OCI-LY1 (cell line): ENCODE results near the gene RNF224.

ENCODE experiments used
- H2AFZ ChIP-seq: fragments of 200-600 bp; sonication (generic), shearing (Covaris generic); 2 replicates; pipeline ENCODE4 v1.6.0; 2014; ENCODE audit warnings: antibody characterized with exemption, mild to moderate bottlenecking, low read length
- H3F3A ChIP-seq: fragments of 200-600 bp; sonication (generic), shearing (Covaris generic); 2 replicates; pipeline ENCODE4 v1.6.0; 2014; ENCODE audit warnings: mild to moderate bottlenecking, antibody characterized with exemption, low read length, moderate library complexity; ENCODE audit not compliant: insufficient read depth
- H3K27ac ChIP-seq: fragments of 200-600 bp; sonication (generic); 2 replicates; pipeline ENCODE4 v1.5.1; 2014; ENCODE audit warnings: low read length, mixed run types, mild to moderate bottlenecking, low read depth; ENCODE audit not compliant: poor library complexity, severe bottlenecking
- H3K27me3 ChIP-seq: fragments of 200-600 bp; sonication (generic); 2 replicates; pipeline ENCODE4 v1.6.0; 2014; ENCODE audit warnings: antibody characterized with exemption, mild to moderate bottlenecking, low read length, moderate library complexity; ENCODE audit not compliant: insufficient read depth
- H3K36me3 ChIP-seq: fragments of 200-600 bp; sonication (generic); 2 replicates; pipeline ENCODE4 v1.6.1; 2014; ENCODE audit warnings: mild to moderate bottlenecking, antibody characterized with exemption, low read length, moderate library complexity, mixed read lengths; ENCODE audit not compliant: insufficient read depth
- H3K4me1 ChIP-seq: fragments of 200-600 bp; sonication (generic); 2 replicates; pipeline ENCODE4 v1.5.1; 2014; ENCODE audit warnings: mild to moderate bottlenecking, low read length, moderate library complexity; ENCODE audit not compliant: insufficient read depth, severe bottlenecking
- H3K4me2 ChIP-seq: fragments of 200-600 bp; sonication (generic), shearing (Covaris generic); 2 replicates; pipeline ENCODE4 v1.6.1; 2014; ENCODE audit warnings: low read length
- H3K4me3 ChIP-seq: fragments of 200-600 bp; sonication (generic); 2 replicates; pipeline ENCODE4 v1.5.1; 2014; ENCODE audit warnings: low read length, low read depth, mild to moderate bottlenecking, mixed read lengths; ENCODE audit not compliant: poor library complexity, severe bottlenecking
- H3K79me2 ChIP-seq: fragments of 200-600 bp; shearing (Covaris generic); 2 replicates; pipeline ENCODE4 v1.6.1; 2016; ENCODE audit warnings: mixed run types, low read length, mixed read lengths; ENCODE audit not compliant: insufficient read depth
- H3K9ac ChIP-seq: fragments of 200-600 bp; sonication (generic), shearing (Covaris generic); 2 replicates; pipeline ENCODE4 v1.6.1; 2014; ENCODE audit warnings: mild to moderate bottlenecking, low read length, mixed read lengths
- H3K9me2 ChIP-seq: fragments of 200-600 bp; sonication (generic), shearing (Covaris generic); 2 replicates; pipeline ENCODE4 v1.6.1; 2014; ENCODE audit warnings: low read depth, mild to moderate bottlenecking, low read length, mixed read lengths
- H3K9me3 ChIP-seq: fragments of 200-600 bp; shearing (Covaris generic); 2 replicates; pipeline ENCODE4 v1.6.1; 2014; ENCODE audit warnings: low read length, mixed read lengths
- H4K20me1 ChIP-seq: fragments of 200-600 bp; sonication (generic), shearing (Covaris generic); 2 replicates; pipeline ENCODE4 v1.6.0; 2016; ENCODE audit warnings: mild to moderate bottlenecking, low read length; ENCODE audit not compliant: insufficient read depth
- CTCF ChIP-seq: fragments of 200-600 bp; sonication (generic), shearing (Covaris generic); IDR thresholded peaks from 2 replicates; pipeline ENCODE4 v1.5.1; 2017; ENCODE audit warnings: mild to moderate bottlenecking, antibody characterized with exemption, low read length, moderate library complexity, mixed read lengths
- EZH2 ChIP-seq: fragments of 200-600 bp; sonication (generic), shearing (Covaris generic); IDR thresholded peaks from 2 replicates; pipeline ENCODE4 v1.8.0; 2017; ENCODE audit warnings: borderline replicate concordance, mixed run types, mild to moderate bottlenecking, antibody characterized with exemption, low read length, moderate library complexity, mixed read lengths

The RNF224 gene

DNA sequence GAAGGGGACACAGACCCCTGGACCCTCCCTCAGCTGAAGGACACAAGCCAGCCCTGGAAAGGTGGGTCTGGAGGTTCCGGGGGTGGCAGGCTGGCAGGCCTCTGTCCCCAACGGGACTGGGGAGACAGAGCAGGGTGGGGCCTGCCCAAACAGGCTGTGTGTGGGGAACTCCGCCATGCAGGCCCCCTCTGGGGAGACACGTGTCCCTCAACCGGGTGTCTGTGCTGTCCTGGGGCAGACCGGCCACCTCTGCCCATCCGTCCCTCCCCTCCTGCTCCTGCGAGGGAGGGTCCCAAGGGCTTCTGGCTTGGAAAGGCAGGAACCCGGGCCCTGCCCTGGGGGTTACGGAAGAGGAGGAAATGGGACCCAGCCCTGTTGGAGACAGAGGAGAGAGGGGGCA, 4.8 kb downstream of the RNF224 start:
- Histone ChIP-seq H3K4me3 (no peak overlapping the region), H3F3A (no peaks in the 10 kb centered on the region), H3K79me2 (no peaks in the 10 kb centered on the region), H2AFZ (no peak overlapping the region), H3K4me1 (peaks cover 6% of the 10 kb centered on the region), H3K36me3 (no peaks in the 10 kb centered on the region), H4K20me1 (no peaks in the 10 kb centered on the region), H3K27me3 (peaks cover 12% of the 10 kb centered on the region; the same call in 1 of the 2 replicates), H3K9me2 (no peaks in the 10 kb centered on the region), H3K9ac (no peak overlapping the region), H3K27ac (no peak overlapping the region), H3K9me3 (no peaks in the 10 kb centered on the region), H3K4me2 (no peak overlapping the region)
- TF ChIP-seq EZH2: no peak
- no peak for TF ChIP-seq CTCF

DNA sequence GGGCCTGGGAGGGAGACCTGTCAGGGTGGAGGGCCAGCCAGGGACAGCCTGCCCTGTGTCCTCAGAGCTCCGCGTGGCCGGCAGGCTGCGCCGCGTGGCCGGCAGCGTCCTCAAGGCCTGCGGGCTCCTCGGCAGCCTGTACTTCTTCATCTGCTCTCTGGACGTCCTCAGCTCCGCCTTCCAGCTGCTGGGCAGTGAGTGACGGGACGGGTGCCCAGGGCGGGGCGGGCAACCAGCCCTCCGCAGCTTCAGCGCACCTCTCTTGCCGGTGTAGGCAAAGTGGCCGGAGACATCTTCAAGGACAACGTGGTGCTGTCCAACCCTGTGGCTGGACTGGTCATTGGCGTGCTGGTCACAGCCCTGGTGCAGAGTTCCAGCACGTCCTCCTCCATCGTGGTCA, 5.2 kb downstream of the RNF224 start:
- TF ChIP-seq EZH2 (no peak), CTCF (no peak)
- H3K4me1 ChIP-seq: peaks cover 8% of the 10 kb centered on the region
- no peak overlapping the region for H2AFZ ChIP-seq
- H3K36me3 ChIP-seq: no peaks in the 10 kb centered on the region
- H4K20me1 ChIP-seq: no peaks in the 10 kb centered on the region
- peaks cover 12% of the 10 kb centered on the region; the same call in 1 of the 2 replicates for H3K27me3 ChIP-seq
- H3K9me2 ChIP-seq: no peaks in the 10 kb centered on the region
- no peak overlapping the region for H3K4me2 ChIP-seq
- no peak overlapping the region for H3K9ac ChIP-seq
- H3K4me3 ChIP-seq: no peak overlapping the region
- H3K9me3 ChIP-seq: no peaks in the 10 kb centered on the region
- no peak overlapping the region for H3K27ac ChIP-seq
- no peaks in the 10 kb centered on the region for H3F3A ChIP-seq
- no peaks in the 10 kb centered on the region for H3K79me2 ChIP-seq

- H3K4me3 ChIP-seq: no peak overlapping the region
- H3K9ac ChIP-seq: no peak overlapping the region
- H2AFZ ChIP-seq: no peak overlapping the region
- H3K9me3 ChIP-seq: no peaks in the 10 kb centered on the region
- TF ChIP-seq EZH2 (no peak), CTCF (no peak)
- peaks cover 8% of the 10 kb centered on the region for H3K4me1 ChIP-seq
- no peak overlapping the region for H3K27ac ChIP-seq
- H3K79me2 ChIP-seq: no peaks in the 10 kb centered on the region
- no peak overlapping the region for H3K4me2 ChIP-seq
- no peaks in the 10 kb centered on the region for H3F3A ChIP-seq
- H4K20me1 ChIP-seq: no peaks in the 10 kb centered on the region
- peaks cover 10% of the 10 kb centered on the region; the same call in 1 of the 2 replicates for H3K27me3 ChIP-seq
- no peaks in the 10 kb centered on the region for H3K36me3 ChIP-seq
- no peaks in the 10 kb centered on the region for H3K9me2 ChIP-seq
These were observed 6.1 kb downstream of the RNF224 start for GRCh38 chr9:137233143-137233980.
